GM12875 (cell line): ENCODE measurements around the gene OR2T29.
"Not testable (repeated sequence)": the region's sequence is repeated elsewhere in the genome, so short reads cannot be mapped to it uniquely, and the experiment has no call there.

Experiments
- H3K4me3 ChIP-seq: one replicate; pipeline ENCODE4 v1.5.1; 2011; ENCODE audit warnings: low read depth, low read length, control low read depth
- TF ChIP-seq, protein P1 (sequence below): IDR thresholded peaks from 2 replicates; pipeline ENCODE4 v1.5.1; 2011; ENCODE audit warnings: low read depth, mild to moderate bottlenecking, control low read depth, inconsistent platforms, low read length, moderate library complexity, borderline replicate concordance; ENCODE audit not compliant: insufficient read depth

The OR2T29 gene

DNA sequence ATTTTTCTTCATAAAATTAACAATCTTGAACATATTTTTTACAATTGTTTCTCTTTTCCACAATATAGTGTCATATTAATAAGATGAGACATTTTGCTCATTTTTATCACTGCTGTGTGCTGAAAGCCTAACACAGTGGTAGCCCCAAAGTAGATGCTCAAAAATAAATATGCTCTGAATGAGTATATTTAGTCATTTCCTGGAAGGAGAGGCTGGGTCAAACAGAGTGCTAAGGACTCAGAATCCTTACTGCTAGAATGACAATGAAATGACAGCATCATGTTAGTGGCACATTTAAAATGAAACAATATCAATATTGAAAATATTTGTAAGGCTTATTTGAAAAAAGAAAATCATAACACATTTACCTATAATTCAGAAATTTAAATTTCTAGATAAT lies 25.1 kb downstream of the OR2T29 start:
- H3K4me3 ChIP-seq, result not testable (repeated sequence)

GRCh38 chr1:248521856-248522255 lies 40.7 kb downstream of the OR2T29 start:
- TF ChIP-seq, protein P1, sequence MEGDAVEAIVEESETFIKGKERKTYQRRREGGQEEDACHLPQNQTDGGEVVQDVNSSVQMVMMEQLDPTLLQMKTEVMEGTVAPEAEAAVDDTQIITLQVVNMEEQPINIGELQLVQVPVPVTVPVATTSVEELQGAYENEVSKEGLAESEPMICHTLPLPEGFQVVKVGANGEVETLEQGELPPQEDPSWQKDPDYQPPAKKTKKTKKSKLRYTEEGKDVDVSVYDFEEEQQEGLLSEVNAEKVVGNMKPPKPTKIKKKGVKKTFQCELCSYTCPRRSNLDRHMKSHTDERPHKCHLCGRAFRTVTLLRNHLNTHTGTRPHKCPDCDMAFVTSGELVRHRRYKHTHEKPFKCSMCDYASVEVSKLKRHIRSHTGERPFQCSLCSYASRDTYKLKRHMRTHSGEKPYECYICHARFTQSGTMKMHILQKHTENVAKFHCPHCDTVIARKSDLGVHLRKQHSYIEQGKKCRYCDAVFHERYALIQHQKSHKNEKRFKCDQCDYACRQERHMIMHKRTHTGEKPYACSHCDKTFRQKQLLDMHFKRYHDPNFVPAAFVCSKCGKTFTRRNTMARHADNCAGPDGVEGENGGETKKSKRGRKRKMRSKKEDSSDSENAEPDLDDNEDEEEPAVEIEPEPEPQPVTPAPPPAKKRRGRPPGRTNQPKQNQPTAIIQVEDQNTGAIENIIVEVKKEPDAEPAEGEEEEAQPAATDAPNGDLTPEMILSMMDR, result no peak
- H3K4me3 ChIP-seq, result no peak overlapping the region

DNA sequence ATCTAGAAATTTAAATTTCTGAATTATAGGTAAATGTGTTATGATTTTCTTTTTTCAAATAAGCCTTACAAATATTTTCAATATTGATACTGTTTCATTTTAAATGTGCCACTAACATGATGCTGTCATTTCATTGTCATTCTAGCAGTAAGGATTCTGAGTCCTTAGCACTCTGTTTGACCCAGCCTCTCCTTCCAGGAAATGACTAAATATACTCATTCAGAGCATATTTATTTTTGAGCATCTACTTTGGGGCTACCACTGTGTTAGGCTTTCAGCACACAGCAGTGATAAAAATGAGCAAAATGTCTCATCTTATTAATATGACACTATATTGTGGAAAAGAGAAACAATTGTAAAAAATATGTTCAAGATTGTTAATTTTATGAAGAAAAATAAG lies 52.4 kb downstream of the OR2T29 start:
- not testable (repeated sequence) for H3K4me3 ChIP-seq

DNA sequence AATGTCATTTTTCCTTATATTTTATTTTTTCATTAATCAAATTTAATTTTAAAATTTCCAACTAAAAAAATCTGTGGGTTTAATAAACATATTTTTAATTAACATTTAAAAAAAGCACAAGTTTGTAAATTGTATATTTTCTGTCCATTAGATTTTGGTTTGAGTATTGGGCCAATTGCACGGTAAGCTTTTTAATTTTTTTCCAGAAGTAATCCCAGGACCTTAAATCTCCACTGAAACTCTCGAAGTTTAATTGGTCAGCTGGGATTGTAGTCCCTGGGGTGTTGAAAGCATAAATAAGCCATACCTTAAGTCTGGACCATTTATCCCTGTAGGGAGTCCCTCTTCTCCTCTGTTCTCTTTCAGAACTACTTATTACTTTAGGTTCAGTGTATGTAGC lies 54.8 kb downstream of the OR2T29 start, which contains the start of gene OR2G6:
Gene OR2G6, plus strand, starts transcription at position 301 of the 400 bp plus-strand sequence. CDS start 13,574 bp downstream, outside the sequence.
- not testable (repeated sequence) for H3K4me3 ChIP-seq
